Prostate gland (tissue), 2 donors: ENCODE results near the gene SLC5A6. TPM values are rescaled to one million over a fixed set of nuclear protein-coding genes. Genes with fewer than 3 reads are reported as not detected.

Experiments
- DNase-seq: peaks from one replicate; pipeline ENCODE4 v3.0.0-alpha.2; 2019; ENCODE audit warnings: low spot score
- H3K27ac ChIP-seq, 2 donors: fragments of 200-600 bp; sonication (generic); 2 replicates each; pipeline ENCODE4 v1.5.1; 2017 to 2019
- H3K27me3 ChIP-seq: fragments of 200-600 bp; sonication (generic); replicated peaks from 2 replicates; pipeline ENCODE4 v1.5.1; 2019; ENCODE audit not compliant: insufficient read depth
- H3K36me3 ChIP-seq, 2 donors: fragments of 200-600 bp; sonication (generic); 1 replicate in 1 of 2; 2 replicates in 1 of 2; pipeline versions ENCODE4 v1.5.1 to v1.8.1; 2017 to 2019
- H3K4me1 ChIP-seq: fragments of 200-600 bp; sonication (generic); replicated peaks from 2 replicates; pipeline ENCODE4 v1.5.1; 2019
- H3K4me3 ChIP-seq, 2 donors: fragments of 200-600 bp; sonication (generic); 2 replicates each; pipeline ENCODE4 v1.5.1; 2017 to 2019
- H3K9me3 ChIP-seq: fragments of 200-600 bp; sonication (generic); 2 replicates; pipeline ENCODE4 v1.5.1; 2017
- CTCF ChIP-seq, 4 experiments: fragments of 200-600 bp in 2 of 4; fragments of 450-650 bp in 2 of 4; sonication (generic) in 2 of 4; IDR thresholded peaks; 1 replicate in 3 of 4; 2 replicates in 1 of 4; pipeline ENCODE4 v1.5.1; 2016 to 2019; ENCODE audit warnings: antibody characterized with exemption in 4 of 4, mild to moderate bottlenecking in 2 of 4, moderate library complexity in 2 of 4
- POLR2A ChIP-seq: fragments of 450-650 bp; IDR thresholded peaks from one replicate; pipeline ENCODE4 v1.6.1; 2016; ENCODE audit warnings: antibody characterized with exemption, mild to moderate bottlenecking
- POLR2AphosphoS5 ChIP-seq: sonication (generic); formaldehyde crosslinking; IDR thresholded peaks from one replicate; pipeline ENCODE4 v1.6.1; 2017; ENCODE audit warnings: antibody characterized with exemption
- WGBS: methylation state at CpG from one replicate; pipeline ENCODE4 v1.1.5; 2018; 5-methylcytosine and 5-hydroxymethylcytosine counted together
- intact Hi-C: fragments of 100-400 bp; cut with DNase I; formaldehyde crosslinking; loops from one replicate; pipeline ENCODE4 v1.14.2; 2022
- total RNA-seq, 2 donors: library from RNA; depleted of rRNA; stranded (reverse); fragments of >200 nt; gene quantifications; one replicate each; pipeline ENCODE4 v1.1.0, GENCODE V29; 2016

The SLC5A6 gene
- total RNA-seq, 2 donors from 2014 or later: 23.9 to 65.2 TPM

- no peak for TF ChIP-seq CTCF (IDR thresholded peaks at IDR 0.05)
- no peak for TF ChIP-seq POLR2AphosphoS5
- TF ChIP-seq POLR2A: no peak
- no peaks in the 10 kb centered on the region for H3K4me1 ChIP-seq
- H3K4me3 ChIP-seq: no peak overlapping the region
- intact Hi-C loops: no loop called here
- no peaks in the 10 kb centered on the region for H3K27me3 ChIP-seq
- WGBS: 81% methylated on average over 8 of the region's 8 CpGs
- no peak for DNase-seq
- no peaks in the 10 kb centered on the region for H3K36me3 ChIP-seq
- no peaks in the 10 kb centered on the region for H3K9me3 ChIP-seq
- no peak overlapping the region for H3K27ac ChIP-seq
Measured at GRCh38 chr2:27164960-27165763, 46.9 kb downstream of the SLC5A6 start.

- Histone ChIP-seq H3K36me3 (no peaks in the 10 kb centered on the region), H3K4me3 (no peak overlapping the region), H3K27ac (no peak overlapping the region), H3K27me3 (no peaks in the 10 kb centered on the region), H3K4me1 (no peaks in the 10 kb centered on the region), H3K9me3 (no peaks in the 10 kb centered on the region)
- no peak for TF ChIP-seq POLR2A
- no peak for TF ChIP-seq CTCF (IDR thresholded peaks at IDR 0.05)
- TF ChIP-seq POLR2AphosphoS5: no peak
- intact Hi-C loops: no loop called here
- WGBS: 89% methylated on average over 15 of the region's 15 CpGs
- DNase-seq: no peak
Measured at GRCh38 chr2:27162151-27163121, 49.6 kb downstream of the SLC5A6 start.

- Histone ChIP-seq H3K27ac (no peak overlapping the region), H3K27me3 (no peaks in the 10 kb centered on the region), H3K4me3 (no peak overlapping the region), H3K36me3 (no peaks in the 10 kb centered on the region), H3K4me1 (no peaks in the 10 kb centered on the region), H3K9me3 (no peaks in the 10 kb centered on the region)
- intact Hi-C loops: no loop called here
- 63% methylated on average over 9 of the region's 9 CpGs for WGBS
- TF ChIP-seq POLR2AphosphoS5: no peak
- TF ChIP-seq POLR2A: no peak
- no peak for TF ChIP-seq CTCF (IDR thresholded peaks at IDR 0.05)
- DNase-seq: no peak
Measured at GRCh38 chr2:27160191-27160590, 51.9 kb downstream of the SLC5A6 start.

GRCh38 chr2:27159271-27159670, 52.8 kb downstream of the SLC5A6 start:
- no peak for DNase-seq
- H3K4me1 ChIP-seq: no peaks in the 10 kb centered on the region
- H3K9me3 ChIP-seq: no peaks in the 10 kb centered on the region
- H3K27me3 ChIP-seq: no peaks in the 10 kb centered on the region
- no peaks in the 10 kb centered on the region for H3K36me3 ChIP-seq
- H3K27ac ChIP-seq: no peak overlapping the region
- intact Hi-C loops: no loop called here
- no peak overlapping the region for H3K4me3 ChIP-seq
- whole genome bisulfite sequencing: 73% methylated on average over 6 of the region's 6 CpGs
- no peak for TF ChIP-seq POLR2A
- no peak for TF ChIP-seq POLR2AphosphoS5
- TF ChIP-seq CTCF (IDR thresholded peaks at IDR 0.05): no peak
